Gastroesophageal sphincter (tissue), 4 donors: ENCODE results near the gene LRRC40. TPM values are rescaled to one million over a fixed set of nuclear protein-coding genes. Genes with fewer than 3 reads are reported as not detected.
"Not testable (repeated sequence)": the region's sequence is repeated elsewhere in the genome, so short reads cannot be mapped to it uniquely, and the experiment has no call there.

ENCODE experiments used
- ATAC-seq: fragments of 150-250 bp; one replicate; pipeline ENCODE4 v1.9.1; 2016; ENCODE audit warnings: mild to moderate bottlenecking, moderate library complexity
- H3K27ac ChIP-seq, 4 donors: fragments of 200-600 bp; sonication (generic) in 3 of 4; 1 replicate in 3 of 4; 2 replicates in 1 of 4; pipeline ENCODE4 v1.5.1; 2016 to 2019
- H3K27me3 ChIP-seq: fragments of 200-600 bp; sonication (generic); one replicate; pipeline ENCODE4 v1.5.1; 2019
- H3K36me3 ChIP-seq, 2 donors: fragments of 200-600 bp; sonication (generic); one replicate each; pipeline ENCODE4 v1.5.1; 2019; ENCODE audit warnings: control low read depth in 1 of 2
- H3K4me1 ChIP-seq, 3 donors: fragments of 200-600 bp; sonication (generic); 1 replicate in 2 of 3; 2 replicates in 1 of 3; pipeline ENCODE4 v1.5.1; 2016 to 2019; ENCODE audit warnings: control low read depth in 2 of 3
- H3K4me3 ChIP-seq, 2 donors: fragments of 200-600 bp; sonication (generic); one replicate each; pipeline ENCODE4 v1.5.1; 2019; ENCODE audit warnings: mild to moderate bottlenecking in 1 of 2, moderate library complexity in 1 of 2
- H3K9me3 ChIP-seq, 3 donors: fragments of 200-600 bp; sonication (generic); one replicate each; pipeline ENCODE4 v1.5.1; 2017 to 2019; ENCODE audit warnings: control low read depth in 2 of 3
- CTCF ChIP-seq, 4 experiments: fragments of 200-600 bp in 2 of 4; fragments of 450-650 bp in 2 of 4; sonication (generic) in 1 of 4; IDR thresholded peaks; one replicate each; pipeline ENCODE4 v1.5.1; 2017 to 2019; ENCODE audit warnings: antibody characterized with exemption in 4 of 4, mild to moderate bottlenecking in 2 of 4, moderate library complexity in 2 of 4
- EP300 ChIP-seq: sonication (generic); formaldehyde crosslinking; IDR thresholded peaks from one replicate; pipeline ENCODE4 v1.6.1; 2017; ENCODE audit warnings: antibody characterized with exemption, mild to moderate bottlenecking
- POLR2A ChIP-seq, 2 donors: fragments of 450-650 bp; IDR thresholded peaks; one replicate each; pipeline ENCODE4 v1.6.1; 2017; ENCODE audit warnings: antibody characterized with exemption in 2 of 2, mild to moderate bottlenecking in 2 of 2, moderate library complexity in 1 of 2
- POLR2AphosphoS5 ChIP-seq: sonication (generic); formaldehyde crosslinking; IDR thresholded peaks from one replicate; pipeline ENCODE4 v1.6.1; 2017; ENCODE audit warnings: antibody characterized with exemption
- WGBS, 2 donors: methylation state at CpG; one replicate each; pipeline ENCODE4 v1.1.5; 2018; ENCODE audit warnings: low coverage in 1 of 2; 5-methylcytosine and 5-hydroxymethylcytosine counted together
- total RNA-seq, 4 donors: library from RNA; depleted of rRNA; stranded (reverse); fragments of >200 nt; gene quantifications; one replicate each; pipeline ENCODE4 v1.1.0, GENCODE V29; 2016

LRRC40 gene
- total RNA-seq, 4 donors from 2014 or later, result 12.9 to 25.4 (median 18.5) TPM

- Histone ChIP-seq H3K27me3 (no peaks in the 10 kb centered on the region), H3K36me3 (peaks cover 0 to 26% of the 10 kb centered on the region in 2 donors), H3K4me1 (peaks cover 15 to 85% (median 15%) of the 10 kb centered on the region in 3 donors), H3K27ac (peak overlapping the region in 2 of 4 donors; percentile 7 to 15), H3K4me3 (no peak overlapping the region), H3K9me3 (no peaks in the 10 kb centered on the region)
- no peak for ATAC-seq
- TF ChIP-seq CTCF (IDR thresholded peaks at IDR 0.05) (no peak), EP300 (no peak), POLR2A (IDR thresholded peaks at IDR 0.05) (no peak), POLR2AphosphoS5 (no peak)
- WGBS, 2 donors, result 21 to 50% methylated on average over 1 of the region's 1 CpG
Observed at GRCh38 chr1:70210820-70211219, 5.4 kb upstream of the LRRC40 start.

- ATAC-seq, result no peak
- no peak overlapping the region for H3K4me3 ChIP-seq
- TF ChIP-seq POLR2A (IDR thresholded peaks at IDR 0.05), result no peak
- no peak for TF ChIP-seq POLR2AphosphoS5
- no peak for TF ChIP-seq CTCF (IDR thresholded peaks at IDR 0.05)
- TF ChIP-seq EP300, result no peak
- H3K36me3 ChIP-seq, result peaks cover 0 to 16% of the 10 kb centered on the region in 2 donors
- H3K27ac ChIP-seq, result no peak overlapping the region
- H3K9me3 ChIP-seq, result no peaks in the 10 kb centered on the region
- 91 to 98% methylated on average over 6 to 7 of the region's 7 CpGs for WGBS, 2 donors
- peaks cover 15 to 88% (median 19%) of the 10 kb centered on the region in 3 donors for H3K4me1 ChIP-seq
- H3K27me3 ChIP-seq, result no peaks in the 10 kb centered on the region
Observed at GRCh38 chr1:70208292-70208691, 2.9 kb upstream of the LRRC40 start.

- Histone ChIP-seq H3K36me3 (peaks cover 0 to 12% of the 10 kb centered on the region in 2 donors), H3K27me3 (no peaks in the 10 kb centered on the region), H3K4me3 (peak overlapping the region in 1 of 2 donors; percentile 68), H3K4me1 (peaks cover 12 to 88% (median 19%) of the 10 kb centered on the region in 3 donors), H3K27ac (no peak overlapping the region), H3K9me3 (no peaks in the 10 kb centered on the region)
- TF ChIP-seq POLR2A (IDR thresholded peaks at IDR 0.05) (no peak), CTCF (IDR thresholded peaks at IDR 0.05) (no peak), POLR2AphosphoS5 (no peak), EP300 (no peak)
- 80 to 86% methylated on average over 1 to 4 of the region's 4 CpGs for WGBS, 2 donors
- ATAC-seq, result no peak
Observed at GRCh38 chr1:70207492-70207891, 2.1 kb upstream of the LRRC40 start.

GRCh38 chr1:70206833-70207232 lies 1.5 kb upstream of the LRRC40 start:
- Histone ChIP-seq H3K27ac (peak overlapping the region in 1 of 4 donors; percentile 92), H3K4me1 (peaks cover 12 to 87% (median 19%) of the 10 kb centered on the region in 3 donors), H3K36me3 (peaks cover 0 to 11% of the 10 kb centered on the region in 2 donors), H3K4me3 (peak overlapping the region in 1 of 2 donors; percentile 68)
- WGBS, 2 donors, result 63 to 84% methylated on average over 3 to 13 of the region's 17 CpGs
- H3K27me3 ChIP-seq, H3K9me3 ChIP-seq, ATAC-seq: not testable (repeated sequence)

- Histone ChIP-seq H3K27me3 (no peaks in the 10 kb centered on the region), H3K4me1 (peaks cover 8 to 71% (median 15%) of the 10 kb centered on the region in 3 donors), H3K27ac (peak overlapping the region; percentile 81 to 95 (median 91)), H3K4me3 (peak overlapping the region; percentile 68 to 69), H3K36me3 (peaks cover 0 to 11% of the 10 kb centered on the region in 2 donors), H3K9me3 (no peaks in the 10 kb centered on the region)
- WGBS, 2 donors, result 0% methylated on average over 5 to 11 of the region's 11 CpGs
- peak; percentile 27 for ATAC-seq
- TF ChIP-seq POLR2A (IDR thresholded peaks at IDR 0.05) (no peak), EP300 (no peak), CTCF (IDR thresholded peaks at IDR 0.05) (no peak), POLR2AphosphoS5 (no peak)
Observed at GRCh38 chr1:70205071-70205433, 327 bp downstream of the LRRC40 start.
